Measurements from ENCODE around the gene STRIP2.

- TF ChIP-seq USF1 (IDR thresholded peaks at IDR 0.05) (no peak), RAD21 (IDR thresholded peaks at IDR 0.05; ENCODE audit: low read depth) (no peak), EGR1 (IDR thresholded peaks at IDR 0.05) (no peak)
Observed at GRCh38 chr7:129468547-129468946, 34.3 kb downstream of the STRIP2 start.

Data from Ishikawa (cell line).